Natural killer cell (primary cell): Measurements from ENCODE around the gene P2RX4. TPM values are rescaled to one million over a fixed set of nuclear protein-coding genes. Genes with fewer than 3 reads are reported as not detected.

Experiments
- ATAC-seq, 3 donors: fragments of 150-1000 bp in 2 of 3; fragments of 200-7000 bp in 1 of 3; cut with Tn5 transposase; 1 replicate in 1 of 3; 2 replicates in 2 of 3; pipeline ENCODE4 v1.10.0; 2021; ENCODE audit warnings: mild to moderate bottlenecking in 2 of 3, moderate library complexity in 2 of 3
- DNase-seq, 2 donors: peaks; one replicate each; pipeline versions ENCODE4 v3.0.0 to v3.0.0-alpha.2; 2013 to 2021; ENCODE audit warnings: mixed read lengths in 1 of 2
- H3K27ac ChIP-seq: one replicate; pipeline ENCODE4 v1.5.1; 2013; ENCODE audit warnings: mild to moderate bottlenecking, low read length
- H3K27me3 ChIP-seq: one replicate; pipeline ENCODE4 v1.6.1; 2013; ENCODE audit warnings: low read length; ENCODE audit not compliant: control insufficient read depth, insufficient read depth
- H3K36me3 ChIP-seq: one replicate; pipeline ENCODE4 v1.6.1; 2013; ENCODE audit warnings: low read length; ENCODE audit not compliant: control insufficient read depth, insufficient read depth
- H3K4me1 ChIP-seq: one replicate; pipeline ENCODE4 v1.6.1; 2013; ENCODE audit warnings: low read length; ENCODE audit not compliant: control insufficient read depth, insufficient read depth
- H3K4me3 ChIP-seq: one replicate; pipeline ENCODE4 v1.5.1; 2013; ENCODE audit warnings: low read length
- H3K9me3 ChIP-seq: one replicate; pipeline ENCODE4 v1.6.1; 2013; ENCODE audit warnings: low read length; ENCODE audit not compliant: control insufficient read depth, insufficient read depth
- H3K27ac Mint-ChIP-seq, 2 donors: one replicate each; pipeline ENCODE4 v1.8.0; 2022; ENCODE audit warnings: mild to moderate bottlenecking in 2 of 2, mixed read lengths in 2 of 2, moderate library complexity in 1 of 2
- H3K27me3 Mint-ChIP-seq, 2 donors: one replicate each; pipeline ENCODE4 v1.8.0; 2022; ENCODE audit warnings: low read depth in 2 of 2, mixed read lengths in 2 of 2
- H3K36me3 Mint-ChIP-seq: one replicate; pipeline ENCODE4 v1.8.0; 2022; ENCODE audit warnings: mixed read lengths
- H3K4me1 Mint-ChIP-seq, 2 donors: one replicate each; pipeline ENCODE4 v1.8.0; 2022; ENCODE audit warnings: mixed read lengths in 2 of 2
- H3K4me3 Mint-ChIP-seq: one replicate; pipeline ENCODE4 v1.8.0; 2022; ENCODE audit warnings: mild to moderate bottlenecking, moderate library complexity, mixed read lengths
- H3K9me3 Mint-ChIP-seq, 2 donors: one replicate each; pipeline ENCODE4 v1.8.0; 2022; ENCODE audit warnings: mixed read lengths in 2 of 2
- WGBS: methylation state at CpG from one replicate; pipeline ENCODE4 v1.1.7; 2013; ENCODE audit warnings: missing lambda C conversion rate; ENCODE audit not compliant: insufficient coverage; 5-methylcytosine and 5-hydroxymethylcytosine counted together
- intact Hi-C: fragments of 100-400 bp; cut with micrococcal nuclease; formaldehyde crosslinking; loops from one replicate; pipeline ENCODE4 v1.14.2; 2022
- total RNA-seq, 4 donors: library from RNA; stranded (reverse); fragments of 120-200 nt in 1 of 4; gene quantifications; one replicate each; pipeline versions ENCODE4 v1.2.3 to v1.2.4, GENCODE V29; 2013 to 2022
- TF ChIP-seq, protein P1 (sequence below): fragments of 200-600 bp; IDR thresholded peaks from one replicate; pipeline ENCODE4 v1.8.0; 2022; ENCODE audit warnings: antibody characterized with exemption

P2RX4 gene
- total RNA-seq, 3 donors from 2014 or later (not counting 1 experiment from before 2014, with no cell fraction given), result 34.8 to 39.3 (median 38.2) TPM

DNA sequence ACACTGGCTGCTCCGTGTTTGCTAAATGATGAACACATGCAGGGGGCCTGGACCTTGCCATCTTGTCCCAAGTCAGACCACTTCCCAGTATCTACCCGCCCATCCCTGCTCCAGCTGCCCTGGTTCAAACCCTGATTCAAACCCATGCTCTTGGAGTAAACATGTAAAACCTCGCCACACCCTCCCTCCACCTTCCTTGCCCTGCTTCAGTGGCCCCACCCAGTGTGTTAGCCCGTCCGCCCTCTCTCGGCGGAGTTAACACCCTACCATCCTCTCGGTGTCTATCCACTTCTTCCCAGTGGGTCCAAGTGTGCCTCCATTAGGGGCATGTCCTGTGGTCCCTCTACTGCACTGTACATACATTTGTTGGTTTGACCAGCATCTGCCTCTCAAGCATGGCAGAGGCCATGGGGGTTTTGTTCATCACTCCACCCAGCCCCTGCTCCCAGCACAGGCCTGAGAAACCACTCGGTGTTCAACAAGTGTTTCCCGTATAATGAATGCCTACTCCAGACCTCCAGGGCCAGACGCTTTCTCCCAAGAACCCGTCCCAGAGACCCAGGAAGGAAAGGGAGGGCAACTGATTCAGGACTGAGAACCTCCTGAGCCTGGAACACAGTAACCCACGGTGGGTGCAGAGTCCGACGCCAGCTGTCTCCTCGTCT, 37.1 kb downstream of the P2RX4 start:
- H3K9me3 Mint-ChIP-seq, result no peaks in the 10 kb centered on the region
- H3K27ac Mint-ChIP-seq, result no peak overlapping the region

DNA sequence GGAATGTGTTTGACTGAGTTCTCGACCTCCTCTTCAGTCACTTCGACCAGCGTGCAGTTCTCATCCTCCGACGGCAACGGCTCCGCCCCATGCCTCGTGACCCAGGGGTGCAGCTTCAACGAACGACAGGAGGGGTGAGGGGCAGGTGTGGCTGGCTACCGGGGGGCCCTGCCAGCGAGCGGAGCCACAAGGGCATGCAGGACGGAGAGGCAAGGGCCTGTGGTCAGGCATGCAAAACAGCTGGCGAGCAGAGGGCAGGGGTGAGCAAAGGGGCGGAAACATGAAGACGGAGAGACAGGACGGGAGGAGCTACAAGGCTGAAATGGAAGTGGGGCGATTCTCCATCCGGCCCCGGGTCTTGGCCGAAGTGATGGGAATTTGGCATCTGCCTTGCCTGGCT, 38.7 kb downstream of the P2RX4 start:
- Histone ChIP-seq H3K4me3 (no peak overlapping the region), H3K4me1 (peaks cover 6% of the 10 kb centered on the region), H3K27me3 (no peaks in the 10 kb centered on the region), H3K27ac (no peak overlapping the region), H3K9me3 (no peaks in the 10 kb centered on the region), H3K36me3 (peaks cover 32% of the 10 kb centered on the region)
- intact Hi-C loops, result no loop called here
- TF ChIP-seq, protein P1, sequence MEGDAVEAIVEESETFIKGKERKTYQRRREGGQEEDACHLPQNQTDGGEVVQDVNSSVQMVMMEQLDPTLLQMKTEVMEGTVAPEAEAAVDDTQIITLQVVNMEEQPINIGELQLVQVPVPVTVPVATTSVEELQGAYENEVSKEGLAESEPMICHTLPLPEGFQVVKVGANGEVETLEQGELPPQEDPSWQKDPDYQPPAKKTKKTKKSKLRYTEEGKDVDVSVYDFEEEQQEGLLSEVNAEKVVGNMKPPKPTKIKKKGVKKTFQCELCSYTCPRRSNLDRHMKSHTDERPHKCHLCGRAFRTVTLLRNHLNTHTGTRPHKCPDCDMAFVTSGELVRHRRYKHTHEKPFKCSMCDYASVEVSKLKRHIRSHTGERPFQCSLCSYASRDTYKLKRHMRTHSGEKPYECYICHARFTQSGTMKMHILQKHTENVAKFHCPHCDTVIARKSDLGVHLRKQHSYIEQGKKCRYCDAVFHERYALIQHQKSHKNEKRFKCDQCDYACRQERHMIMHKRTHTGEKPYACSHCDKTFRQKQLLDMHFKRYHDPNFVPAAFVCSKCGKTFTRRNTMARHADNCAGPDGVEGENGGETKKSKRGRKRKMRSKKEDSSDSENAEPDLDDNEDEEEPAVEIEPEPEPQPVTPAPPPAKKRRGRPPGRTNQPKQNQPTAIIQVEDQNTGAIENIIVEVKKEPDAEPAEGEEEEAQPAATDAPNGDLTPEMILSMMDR, result no peak
- 82% methylated on average over 22 of the region's 22 CpGs for WGBS
- Mint-ChIP-seq H3K4me1 (no peaks in the 10 kb centered on the region), H3K27ac (no peak overlapping the region), H3K27me3 (no peaks in the 10 kb centered on the region), H3K36me3 (peaks cover 7% of the 10 kb centered on the region), H3K9me3 (no peaks in the 10 kb centered on the region), H3K4me3 (no peak overlapping the region)
- ATAC-seq (peak in 1 of 3 donors; percentile 21), DNase-seq (no peak)

More for the DNA sequence above, 37.1 kb downstream of the P2RX4 start:
- DNase-seq (no peak), ATAC-seq (no peak)
- Histone ChIP-seq H3K36me3 (peaks cover 21% of the 10 kb centered on the region), H3K9me3 (no peaks in the 10 kb centered on the region), H3K4me1 (peaks cover 6% of the 10 kb centered on the region), H3K4me3 (no peak overlapping the region), H3K27ac (no peak overlapping the region), H3K27me3 (no peaks in the 10 kb centered on the region)
- no peaks in the 10 kb centered on the region for H3K4me1 Mint-ChIP-seq
- H3K36me3 Mint-ChIP-seq, result no peaks in the 10 kb centered on the region
- no peak overlapping the region for H3K4me3 Mint-ChIP-seq
- TF ChIP-seq, protein P1, result no peak
- no peaks in the 10 kb centered on the region for H3K27me3 Mint-ChIP-seq
- WGBS, result 96% methylated on average over 16 of the region's 16 CpGs
- intact Hi-C loops, result no loop called here

DNA sequence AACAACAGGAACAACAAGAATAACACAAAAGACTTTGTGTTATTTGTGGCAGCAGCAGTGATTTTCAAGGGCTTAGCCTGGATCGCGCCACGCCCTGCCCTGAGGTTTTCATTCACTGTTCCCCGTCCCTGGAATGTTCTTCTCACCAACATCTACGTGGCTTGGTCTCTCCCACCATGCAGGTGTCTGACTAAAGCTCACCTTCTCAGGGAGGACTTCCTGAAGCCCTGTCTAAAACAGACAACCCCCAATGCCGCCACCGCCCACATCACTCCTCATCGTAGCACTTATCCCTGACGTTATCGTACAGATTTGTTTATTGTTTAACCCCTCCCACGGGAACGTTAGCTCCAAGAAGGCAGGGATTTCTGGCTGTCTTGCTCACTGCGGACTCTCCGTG, 40.4 kb downstream of the P2RX4 start:
- 96% methylated on average over 14 of the region's 14 CpGs for WGBS
- DNase-seq (no peak), ATAC-seq (no peak)
- H3K27ac ChIP-seq, result no peak overlapping the region
- H3K4me1 Mint-ChIP-seq, result no peaks in the 10 kb centered on the region
- H3K27me3 ChIP-seq, result no peaks in the 10 kb centered on the region
- no peak overlapping the region for H3K4me3 ChIP-seq
- no peaks in the 10 kb centered on the region for H3K9me3 ChIP-seq
- TF ChIP-seq, protein P1, result no peak
- H3K27ac Mint-ChIP-seq, result no peak overlapping the region
- H3K4me1 ChIP-seq, result peaks cover 6% of the 10 kb centered on the region
- peaks cover 36% of the 10 kb centered on the region for H3K36me3 ChIP-seq
- H3K9me3 Mint-ChIP-seq, result no peaks in the 10 kb centered on the region
- H3K27me3 Mint-ChIP-seq, result no peaks in the 10 kb centered on the region
- no peak overlapping the region for H3K4me3 Mint-ChIP-seq
- intact Hi-C loops, result no loop called here
- H3K36me3 Mint-ChIP-seq, result peaks cover 7% of the 10 kb centered on the region

DNA sequence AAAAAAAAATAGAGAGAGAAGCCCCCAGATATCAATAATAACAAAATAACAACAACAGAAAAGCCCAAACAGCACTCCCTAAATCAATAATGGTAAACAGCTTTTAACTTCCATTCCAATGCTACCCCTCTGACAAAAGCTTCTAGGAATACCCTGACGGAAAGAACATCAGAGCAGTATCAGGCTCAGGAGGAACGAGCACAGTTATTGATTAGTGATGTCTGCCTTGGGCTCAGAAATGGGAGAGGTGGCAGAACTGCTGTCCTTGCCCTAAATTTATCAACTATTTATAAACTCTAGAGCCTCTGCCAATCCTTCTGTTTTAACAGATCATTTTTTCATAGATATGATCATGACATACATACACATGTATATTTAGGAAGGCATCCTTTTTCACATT, 41.9 kb downstream of the P2RX4 start:
- H3K27ac ChIP-seq, result no peak overlapping the region
- H3K36me3 Mint-ChIP-seq, result peaks cover 7% of the 10 kb centered on the region

More for the DNA sequence above, 41.9 kb downstream of the P2RX4 start:
- Histone ChIP-seq H3K4me1 (peaks cover 6% of the 10 kb centered on the region), H3K9me3 (no peaks in the 10 kb centered on the region), H3K27me3 (no peaks in the 10 kb centered on the region), H3K4me3 (no peak overlapping the region), H3K36me3 (peaks cover 36% of the 10 kb centered on the region)
- Mint-ChIP-seq H3K9me3 (no peaks in the 10 kb centered on the region), H3K4me1 (no peaks in the 10 kb centered on the region), H3K4me3 (no peak overlapping the region), H3K27me3 (no peaks in the 10 kb centered on the region), H3K27ac (no peak overlapping the region)
- ATAC-seq (no peak), DNase-seq (no peak)
- TF ChIP-seq, protein P1, result no peak
- intact Hi-C loops, result no loop called here
- 0% methylated on average over 1 of the region's 2 CpGs for WGBS
